Liver (tissue), 9 donors: ENCODE results near the gene MAPKAP1. TPM values are rescaled to one million over a fixed set of nuclear protein-coding genes. Genes with fewer than 3 reads are reported as not detected.

Experiments
- DNase-seq: peaks from one replicate; pipeline ENCODE4 v3.0.0-alpha.2; 2017; ENCODE audit warnings: low spot score
- H3K27ac ChIP-seq, 2 donors: one replicate each; pipeline ENCODE4 v1.7.0; 2013; ENCODE audit warnings: inconsistent platforms in 2 of 2, low read length in 2 of 2, control low read depth in 1 of 2, low read depth in 1 of 2, mild to moderate bottlenecking in 1 of 2
- H3K27me3 ChIP-seq, 4 donors: one replicate each; pipeline versions ENCODE4 v1.6.1 to v1.7.0; 2013; ENCODE audit warnings: low read length in 3 of 4, inconsistent platforms in 1 of 4, mild to moderate bottlenecking in 1 of 4, moderate library complexity in 1 of 4; ENCODE audit not compliant: control insufficient read depth in 4 of 4, insufficient read depth in 4 of 4
- H3K36me3 ChIP-seq, 4 donors: one replicate each; pipeline versions ENCODE4 v1.6.1 to v1.7.0; 2013; ENCODE audit warnings: low read length in 3 of 4, mild to moderate bottlenecking in 3 of 4, low read depth in 1 of 4, moderate library complexity in 1 of 4; ENCODE audit not compliant: control insufficient read depth in 4 of 4, insufficient read depth in 3 of 4
- H3K4me1 ChIP-seq, 4 donors: one replicate each; pipeline versions ENCODE4 v1.6.1 to v1.7.0; 2013; ENCODE audit warnings: low read length in 3 of 4, mild to moderate bottlenecking in 3 of 4, moderate library complexity in 1 of 4; ENCODE audit not compliant: control insufficient read depth in 4 of 4, insufficient read depth in 4 of 4
- H3K4me3 ChIP-seq, 3 donors: one replicate each; pipeline versions ENCODE4 v1.6.1 to v1.7.0; 2013; ENCODE audit warnings: low read length in 3 of 3, control low read depth in 1 of 3, low read depth in 1 of 3, mild to moderate bottlenecking in 1 of 3
- H3K9ac ChIP-seq, 2 donors: one replicate each; pipeline ENCODE4 v1.7.0; 2013; ENCODE audit warnings: low read length in 2 of 2, mild to moderate bottlenecking in 2 of 2, moderate library complexity in 2 of 2, control low read depth in 1 of 2, low read depth in 1 of 2
- H3K9me3 ChIP-seq, 4 donors: one replicate each; pipeline versions ENCODE4 v1.6.1 to v1.7.0; 2013; ENCODE audit warnings: low read length in 3 of 4; ENCODE audit not compliant: control insufficient read depth in 4 of 4
- ATF3 ChIP-seq: IDR thresholded peaks from 2 replicates; pipeline ENCODE4 v1.6.1; 2016; ENCODE audit warnings: antibody characterized with exemption
- CTCF ChIP-seq: fragments of 150-350 bp; IDR thresholded peaks from 2 replicates; pipeline ENCODE4 v1.5.1; 2017; ENCODE audit warnings: improper control_type of control experiment, low read depth, low read length; ENCODE audit not compliant: missing input control
- FOXA1 ChIP-seq: IDR thresholded peaks from 2 replicates; pipeline ENCODE4 v1.6.1; 2016; ENCODE audit warnings: antibody characterized with exemption
- FOXA2 ChIP-seq: IDR thresholded peaks from 2 replicates; pipeline ENCODE4 v1.6.1; 2016; ENCODE audit warnings: antibody characterized with exemption
- GABPA ChIP-seq, 2 donors: IDR thresholded peaks in 1 of 2; conservative IDR thresholded peaks in 1 of 2; 2 replicates each; pipeline ENCODE4 v1.6.1; 2016; ENCODE audit warnings: antibody characterized with exemption in 2 of 2, mild to moderate bottlenecking in 1 of 2, moderate library complexity in 1 of 2
- HNF4A ChIP-seq, 2 donors: conservative IDR thresholded peaks; 2 replicates each; pipeline ENCODE4 v1.6.1; 2016; ENCODE audit warnings: antibody characterized with exemption in 2 of 2, mild to moderate bottlenecking in 2 of 2
- HNF4G ChIP-seq: IDR thresholded peaks from 2 replicates; pipeline ENCODE4 v1.6.1; 2016; ENCODE audit warnings: antibody characterized with exemption
- JUND ChIP-seq, 2 donors: IDR thresholded peaks; 2 replicates each; pipeline ENCODE4 v1.6.1; 2016; ENCODE audit warnings: antibody characterized with exemption in 2 of 2
- MAX ChIP-seq: IDR thresholded peaks from 2 replicates; pipeline ENCODE4 v1.6.1; 2016; ENCODE audit warnings: antibody characterized with exemption
- REST ChIP-seq: IDR thresholded peaks from 2 replicates; pipeline ENCODE4 v1.6.1; 2016; ENCODE audit warnings: antibody characterized with exemption, mild to moderate bottlenecking
- RXRA ChIP-seq, 2 donors: IDR thresholded peaks; 2 replicates each; pipeline ENCODE4 v1.6.1; 2017 to 2018; ENCODE audit warnings: antibody characterized with exemption in 2 of 2, mild to moderate bottlenecking in 1 of 2
- SP1 ChIP-seq: IDR thresholded peaks from 2 replicates; pipeline ENCODE4 v1.6.1; 2018; ENCODE audit warnings: antibody characterized with exemption, mild to moderate bottlenecking
- TAF1 ChIP-seq: conservative IDR thresholded peaks from 2 replicates; pipeline ENCODE4 v1.6.1; 2016; ENCODE audit warnings: antibody characterized with exemption, mild to moderate bottlenecking
- YY1 ChIP-seq: IDR thresholded peaks from 2 replicates; pipeline ENCODE4 v1.6.1; 2016; ENCODE audit warnings: antibody characterized with exemption, mild to moderate bottlenecking
- WGBS: extraction: QIAGEN DNeasy Blood & Tissue Kit; methylation state at CpG from one replicate; pipeline ENCODE4 v1.1.7; 2013; 5-methylcytosine and 5-hydroxymethylcytosine counted together
- polyA plus RNA-seq, 2 donors: library from polyadenylated mRNA; stranded (reverse) in 1 of 2; unstranded in 1 of 2; fragments of 200-250 nt in 1 of 2; fragments of >200 nt in 1 of 2; fragmentation: Nextera tagmentation in 1 of 2; extraction: Ambion mirVana in 1 of 2; gene quantifications; one replicate each; pipeline versions ENCODE4 v1.2.1 to v1.2.3, GENCODE V29; 2013 to 2015
- total RNA-seq, 2 donors: library from RNA; depleted of rRNA; stranded (reverse); fragments of >200 nt; gene quantifications; one replicate each; pipeline ENCODE4 v1.2.3, GENCODE V29; 2014
- donor health status: healthy.
- donor health status: healthy.
- donor health status: healthy.
- donor health status: healthy.
- donor health status: healthy.

Gene MAPKAP1
- total and polyA plus RNA-seq, 4 donors, result 23.6 to 55.9 (median 32.7) TPM

- Histone ChIP-seq H3K9ac (no peak overlapping the region), H3K4me1 (peaks cover 8 to 17% (median 12%) of the 10 kb centered on the region in 4 donors)
- 83% methylated on average over 2 of the region's 2 CpGs for WGBS
Observed at GRCh38 chr9:125537442-125538091, 169.4 kb downstream of the MAPKAP1 start.

More at GRCh38 chr9:125537442-125538091, 169.4 kb downstream of the MAPKAP1 start:
- Histone ChIP-seq H3K36me3 (no peaks in the 10 kb centered on the region), H3K27ac (peak overlapping the region in 1 of 2 donors; percentile 64), H3K4me3 (peak overlapping the region in 1 of 3 donors; percentile 13), H3K9me3 (no peaks in the 10 kb centered on the region), H3K27me3 (no peaks in the 10 kb centered on the region)
- no peak for TF ChIP-seq GABPA (IDR thresholded peaks at IDR 0.05 in 1 of 2, conservative IDR thresholded peaks at IDR 0.05 in 1 of 2)
- no peak for TF ChIP-seq RXRA (IDR thresholded peaks at IDR 0.05)
- no peak for TF ChIP-seq ATF3
- no peak for TF ChIP-seq FOXA2
- TF ChIP-seq REST, result no peak
- no peak for TF ChIP-seq HNF4A (conservative IDR thresholded peaks at IDR 0.05)
- no peak for TF ChIP-seq HNF4G
- no peak for TF ChIP-seq YY1
- no peak for TF ChIP-seq MAX
- no peak for TF ChIP-seq JUND (IDR thresholded peaks at IDR 0.05)
- TF ChIP-seq TAF1, result no peak
- no peak for TF ChIP-seq FOXA1
- no peak for TF ChIP-seq SP1
- no peak for TF ChIP-seq CTCF
- DNase-seq, result no peak
